SK-N-SH (cell line): ENCODE results near the gene GJC3. TPM values are rescaled to one million over a fixed set of nuclear protein-coding genes. Genes with fewer than 3 reads are reported as not detected.

Source experiments
- CTCF ChIA-PET: fragments of 300-600, 350-600 bp; formaldehyde crosslinking; extraction: SDS; loops from one replicate; lab custom pipeline; 2021; lab: Yijun Ruan, JAX
- POLR2A ChIA-PET: fragments of 350-600 bp; sonication (Branson Sonifier 250); formaldehyde crosslinking; extraction: SDS; loops from one replicate; lab custom pipeline; 2020; ENCODE audit warnings: antibody characterized with exemption, inconsistent platforms; lab: Yijun Ruan, JAX
- DNase-seq: peaks from one replicate; pipeline ENCODE4 v3.0.0; 2012
- H2AFZ ChIP-seq: fragments of 200-600 bp; sonication (generic); 2 replicates; pipeline ENCODE4 v1.8.1; 2016; ENCODE audit warnings: antibody characterized with exemption, mild to moderate bottlenecking, low read depth
- H3F3A ChIP-seq: fragments of 200-600 bp; sonication (generic); replicated peaks from 2 replicates; pipeline ENCODE3; 2016; ENCODE audit warnings: antibody characterized with exemption, mild to moderate bottlenecking; ENCODE audit not compliant: insufficient read depth
- H3K27ac ChIP-seq, 2 experiments: fragments of 200-500 bp in 1 of 2; fragments of 200-600 bp in 1 of 2; sonication (Bioruptor generic) in 1 of 2; sonication (generic), shearing (Covaris generic) in 1 of 2; 2 replicates each; pipeline versions ENCODE4 v1.5.1 to v1.6.1; 2014 to 2016; ENCODE audit warnings: low read depth in 2 of 2, inconsistent platforms in 1 of 2, low read length in 1 of 2, mild to moderate bottlenecking in 1 of 2, mixed read lengths in 1 of 2
- H3K27me3 ChIP-seq: fragments of 200-600 bp; sonication (generic), shearing (Covaris generic); 2 replicates; pipeline ENCODE4 v1.6.1; 2016; ENCODE audit warnings: mixed run types; ENCODE audit not compliant: insufficient read depth
- H3K36me3 ChIP-seq, 2 experiments: fragments of 200-500 bp in 1 of 2; fragments of 200-600 bp in 1 of 2; sonication (Bioruptor generic) in 1 of 2; sonication (generic) in 1 of 2; replicated peaks in 1 of 2; 2 replicates each; pipeline versions ENCODE3 to v1.5.1; 2014 to 2016; ENCODE audit warnings: low read length in 1 of 2, mild to moderate bottlenecking in 1 of 2; ENCODE audit not compliant: insufficient read depth in 2 of 2, control insufficient read depth in 1 of 2
- H3K4me1 ChIP-seq, 2 experiments: fragments of 200-500 bp in 1 of 2; fragments of 200-600 bp in 1 of 2; sonication (Bioruptor generic) in 1 of 2; sonication (generic), shearing (Covaris generic) in 1 of 2; 2 replicates each; pipeline versions ENCODE4 v1.5.1 to v1.6.1; 2014 to 2016; ENCODE audit warnings: low read depth in 1 of 2, low read length in 1 of 2, mixed run types in 1 of 2; ENCODE audit not compliant: insufficient read depth in 2 of 2, control insufficient read depth in 1 of 2
- H3K4me2 ChIP-seq: fragments of 200-600 bp; sonication (generic), shearing (Covaris generic); 2 replicates; pipeline ENCODE4 v1.6.1; 2017; ENCODE audit warnings: mixed run types
- H3K4me3 ChIP-seq, 2 experiments: fragments of 200-500 bp in 1 of 2; fragments of 200-600 bp in 1 of 2; sonication (Bioruptor generic) in 1 of 2; sonication (generic), shearing (Covaris generic) in 1 of 2; 2 replicates each; pipeline versions ENCODE4 v1.5.1 to v1.8.1; 2014 to 2016; ENCODE audit warnings: low read depth in 2 of 2, inconsistent platforms in 1 of 2, low read length in 1 of 2, mild to moderate bottlenecking in 1 of 2, mixed read lengths in 1 of 2, moderate library complexity in 1 of 2
- H3K79me2 ChIP-seq: fragments of 200-600 bp; sonication (generic); 2 replicates; pipeline ENCODE4 v1.8.1; 2017; ENCODE audit warnings: mild to moderate bottlenecking; ENCODE audit not compliant: insufficient read depth
- H3K9ac ChIP-seq: fragments of 200-600 bp; sonication (generic); 2 replicates; pipeline ENCODE4 v1.6.1; 2017; ENCODE audit warnings: mixed run types
- H3K9me2 ChIP-seq: fragments of 200-600 bp; sonication (generic); 2 replicates; pipeline ENCODE4 v1.6.1; 2017; ENCODE audit warnings: mixed run types
- H3K9me3 ChIP-seq: fragments of 200-600 bp; sonication (generic); 2 replicates; pipeline ENCODE4 v1.6.1; 2017; ENCODE audit warnings: mixed run types, mild to moderate bottlenecking, moderate library complexity
- H4K20me1 ChIP-seq: fragments of 200-600 bp; sonication (generic); 2 replicates; pipeline ENCODE4 v1.6.1; 2017; ENCODE audit warnings: mild to moderate bottlenecking, mixed run types; ENCODE audit not compliant: insufficient read depth
- EP300 ChIP-seq, 2 experiments: IDR thresholded peaks; 2 replicates each; pipeline versions ENCODE4 v1.4.0 to v1.6.1; 2012; ENCODE audit warnings: borderline replicate concordance in 1 of 2, low read depth in 1 of 2, low read length in 1 of 2
- FOXJ3 ChIP-seq: sonication (generic); formaldehyde crosslinking; IDR thresholded peaks from 2 replicates; pipeline ENCODE4 v1.5.1; 2020; ENCODE audit warnings: mild to moderate bottlenecking, missing genetic modification reagents
- FOXM1 ChIP-seq: IDR thresholded peaks from 2 replicates; pipeline ENCODE4 v1.4.0; 2012; ENCODE audit warnings: low read depth, mild to moderate bottlenecking
- GATA2 ChIP-seq: sonication (generic); formaldehyde crosslinking; IDR thresholded peaks from 2 replicates; pipeline ENCODE4 v1.5.0; 2020; ENCODE audit warnings: mild to moderate bottlenecking, missing genetic modification reagents
- JUND ChIP-seq: IDR thresholded peaks from 2 replicates; pipeline ENCODE4 v1.4.0; 2012
- MXI1 ChIP-seq: IDR thresholded peaks from 2 replicates; pipeline ENCODE4 v1.6.1; 2012; ENCODE audit warnings: mild to moderate bottlenecking, low read depth, low read length, improper control_type of control experiment
- NFIC ChIP-seq: IDR thresholded peaks from 2 replicates; pipeline ENCODE4 v1.4.0; 2012; ENCODE audit warnings: borderline replicate concordance
- NRF1 ChIP-seq: IDR thresholded peaks from 2 replicates; pipeline ENCODE4 v1.6.1; 2012; ENCODE audit warnings: low read depth, mild to moderate bottlenecking, low read length
- POLR2AphosphoS5 ChIP-seq: IDR thresholded peaks from 2 replicates; pipeline ENCODE4 v1.6.1; 2012; ENCODE audit warnings: low read depth, low read length
- RFX5 ChIP-seq: IDR thresholded peaks from 2 replicates; pipeline ENCODE4 v1.6.1; 2012; ENCODE audit warnings: mild to moderate bottlenecking, improper control_type of control experiment, low read length
- SIN3A ChIP-seq: IDR thresholded peaks from 2 replicates; pipeline ENCODE4 v1.6.1; 2012; ENCODE audit warnings: low read depth, mild to moderate bottlenecking, low read length, moderate library complexity, borderline replicate concordance
- TAF1 ChIP-seq: IDR thresholded peaks from 2 replicates; pipeline ENCODE4 v1.6.1; 2012; ENCODE audit warnings: low read depth, mild to moderate bottlenecking, low read length, moderate library complexity, borderline replicate concordance
- TCF12 ChIP-seq: IDR thresholded peaks from 2 replicates; pipeline ENCODE4 v1.4.0; 2012
- TEAD4 ChIP-seq: IDR thresholded peaks from 2 replicates; pipeline ENCODE4 v1.4.0; 2012; ENCODE audit warnings: mild to moderate bottlenecking, borderline replicate concordance; ENCODE audit not compliant: insufficient read depth
- YY1 ChIP-seq: IDR thresholded peaks from 2 replicates; pipeline ENCODE4 v1.4.0; 2012; ENCODE audit warnings: low read depth, mild to moderate bottlenecking
- WGBS: methylation state at CpG from one replicate; pipeline ENCODE4 v1.1.6; 2017; ENCODE audit warnings: low lambda C conversion rate; 5-methylcytosine and 5-hydroxymethylcytosine counted together
- polyA plus RNA-seq, 3 experiments: library from polyadenylated mRNA; depleted of rRNA; stranded (reverse); fragments of >200 nt; gene quantifications; 2 replicates each; pipeline ENCODE4 v1.2.3, GENCODE V29; 2012
- TF ChIP-seq, protein P1 (sequence below): fragments of 150-350 bp; IDR thresholded peaks from 2 replicates; pipeline ENCODE4 v1.6.1; 2016; ENCODE audit warnings: mild to moderate bottlenecking, low read depth, low read length
- TF ChIP-seq, protein P2 (sequence below): IDR thresholded peaks from 2 replicates; pipeline ENCODE4 v1.6.1; 2012; ENCODE audit warnings: mild to moderate bottlenecking, low read depth, low read length, moderate library complexity

GJC3 gene
- polyA plus RNA-seq, 1 of the 3 experiments (the other 2 are of a cell fraction): not detected

DNA sequence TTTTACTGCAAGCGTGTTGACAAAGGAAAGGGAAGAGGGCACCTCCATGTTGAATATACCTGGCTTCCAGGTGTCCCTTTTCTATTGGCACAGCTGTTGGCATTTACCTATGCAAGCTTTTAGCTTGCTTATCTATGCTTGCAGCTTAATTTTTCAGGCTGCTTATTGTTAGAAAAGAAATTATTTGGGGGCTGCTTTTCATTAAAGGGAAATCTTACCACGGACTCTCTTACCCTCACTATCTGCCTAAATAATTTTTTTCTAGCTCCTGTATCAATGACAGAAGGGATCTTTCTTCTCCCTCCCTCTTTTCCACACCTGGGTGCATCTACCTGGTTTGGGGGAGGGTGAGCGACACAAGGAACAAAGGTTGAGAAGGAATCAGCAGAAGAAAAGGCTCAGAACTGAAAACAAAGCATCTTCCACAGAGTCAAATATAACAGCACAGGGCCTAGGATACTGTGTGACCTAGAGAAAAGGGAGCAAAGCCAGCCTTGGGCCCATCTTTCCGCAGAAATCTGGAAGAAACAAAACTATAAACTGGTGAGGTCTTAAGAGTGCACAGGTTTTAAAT is 15.2 kb upstream of the GJC3 start:
- Histone ChIP-seq H3K27me3 (0 out of 2 replicates have a peak, but pooled peaks cover 5% of the 10 kb centered on the region), H3K27ac (no peak overlapping the region), H3K9me2 (no peaks in the 10 kb centered on the region), H3K9me3 (no peaks in the 10 kb centered on the region), H2AFZ (no peak overlapping the region), H3K9ac (no peak overlapping the region), H4K20me1 (no peaks in the 10 kb centered on the region), H3K4me2 (no peak overlapping the region), H3K79me2 (no peaks in the 10 kb centered on the region), H3K36me3 (no peaks in the 10 kb centered on the region), H3K4me1 (no peaks in the 10 kb centered on the region), H3F3A (no peaks in the 10 kb centered on the region), H3K4me3 (no peak overlapping the region)
- POLR2A ChIA-PET: no interaction called here
- 30% methylated on average over 4 of the region's 4 CpGs for WGBS
- no peak for DNase-seq
- CTCF ChIA-PET: interaction anchor here (1.0 to 1.9 kb wide), 5 partner anchors 15 to 50 kb away, joined by 3 to 7 read pairs (median 4); partner anchors contain the start of gene GJC3
- TF ChIP-seq POLR2AphosphoS5 (no peak), SIN3A (no peak), NFIC (no peak), JUND (no peak), TCF12 (no peak), NRF1 (no peak), FOXJ3 (no peak), MXI1 (no peak), TEAD4 (no peak), YY1 (no peak), FOXM1 (no peak), TAF1 (no peak), RFX5 (no peak), EP300 (IDR thresholded peaks at IDR 0.05; ENCODE audit: borderline replicate concordance in 1 of 2, low read depth in 1 of 2, low read length in 1 of 2) (no peak), GATA2 (CRISPR knock-in tag) (no peak)
- TF ChIP-seq, protein P1, sequence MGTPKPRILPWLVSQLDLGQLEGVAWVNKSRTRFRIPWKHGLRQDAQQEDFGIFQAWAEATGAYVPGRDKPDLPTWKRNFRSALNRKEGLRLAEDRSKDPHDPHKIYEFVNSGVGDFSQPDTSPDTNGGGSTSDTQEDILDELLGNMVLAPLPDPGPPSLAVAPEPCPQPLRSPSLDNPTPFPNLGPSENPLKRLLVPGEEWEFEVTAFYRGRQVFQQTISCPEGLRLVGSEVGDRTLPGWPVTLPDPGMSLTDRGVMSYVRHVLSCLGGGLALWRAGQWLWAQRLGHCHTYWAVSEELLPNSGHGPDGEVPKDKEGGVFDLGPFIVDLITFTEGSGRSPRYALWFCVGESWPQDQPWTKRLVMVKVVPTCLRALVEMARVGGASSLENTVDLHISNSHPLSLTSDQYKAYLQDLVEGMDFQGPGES: no peak
- TF ChIP-seq, protein P2, sequence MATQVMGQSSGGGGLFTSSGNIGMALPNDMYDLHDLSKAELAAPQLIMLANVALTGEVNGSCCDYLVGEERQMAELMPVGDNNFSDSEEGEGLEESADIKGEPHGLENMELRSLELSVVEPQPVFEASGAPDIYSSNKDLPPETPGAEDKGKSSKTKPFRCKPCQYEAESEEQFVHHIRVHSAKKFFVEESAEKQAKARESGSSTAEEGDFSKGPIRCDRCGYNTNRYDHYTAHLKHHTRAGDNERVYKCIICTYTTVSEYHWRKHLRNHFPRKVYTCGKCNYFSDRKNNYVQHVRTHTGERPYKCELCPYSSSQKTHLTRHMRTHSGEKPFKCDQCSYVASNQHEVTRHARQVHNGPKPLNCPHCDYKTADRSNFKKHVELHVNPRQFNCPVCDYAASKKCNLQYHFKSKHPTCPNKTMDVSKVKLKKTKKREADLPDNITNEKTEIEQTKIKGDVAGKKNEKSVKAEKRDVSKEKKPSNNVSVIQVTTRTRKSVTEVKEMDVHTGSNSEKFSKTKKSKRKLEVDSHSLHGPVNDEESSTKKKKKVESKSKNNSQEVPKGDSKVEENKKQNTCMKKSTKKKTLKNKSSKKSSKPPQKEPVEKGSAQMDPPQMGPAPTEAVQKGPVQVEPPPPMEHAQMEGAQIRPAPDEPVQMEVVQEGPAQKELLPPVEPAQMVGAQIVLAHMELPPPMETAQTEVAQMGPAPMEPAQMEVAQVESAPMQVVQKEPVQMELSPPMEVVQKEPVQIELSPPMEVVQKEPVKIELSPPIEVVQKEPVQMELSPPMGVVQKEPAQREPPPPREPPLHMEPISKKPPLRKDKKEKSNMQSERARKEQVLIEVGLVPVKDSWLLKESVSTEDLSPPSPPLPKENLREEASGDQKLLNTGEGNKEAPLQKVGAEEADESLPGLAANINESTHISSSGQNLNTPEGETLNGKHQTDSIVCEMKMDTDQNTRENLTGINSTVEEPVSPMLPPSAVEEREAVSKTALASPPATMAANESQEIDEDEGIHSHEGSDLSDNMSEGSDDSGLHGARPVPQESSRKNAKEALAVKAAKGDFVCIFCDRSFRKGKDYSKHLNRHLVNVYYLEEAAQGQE: no peak
